Activated T-cell treated with anti-CD3 and anti-CD28 coated beads, Interleukin-2, amount 50 U/mL, for 48 hours (primary cell): ENCODE measurements around the gene KPTN.

Source experiments
- DNase-seq, 2 experiments: peaks; one replicate each; pipeline ENCODE4 v3.0.0-alpha.2; 2020

Gene KPTN

DNA sequence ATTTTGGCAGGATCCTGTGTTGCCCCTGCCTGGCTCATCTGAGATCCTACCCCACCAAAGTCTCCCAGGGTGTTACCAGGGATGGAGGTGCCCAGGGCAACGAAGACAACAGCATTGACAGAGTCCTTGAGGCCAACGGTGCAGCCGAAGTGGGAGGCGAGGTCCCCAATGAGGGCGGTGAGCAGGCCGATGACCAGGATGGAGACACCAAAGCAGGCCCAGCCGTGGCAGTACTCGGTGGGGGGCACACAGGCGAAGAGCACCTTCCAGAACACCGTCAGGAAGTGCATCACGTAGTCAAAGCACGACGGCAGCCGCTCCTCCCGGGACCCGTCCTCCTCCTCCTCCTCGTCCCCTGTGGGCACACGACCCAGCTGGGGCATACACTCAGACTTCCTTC, 51.9 kb downstream of the KPTN start:
- DNase-seq = no peak

DNA sequence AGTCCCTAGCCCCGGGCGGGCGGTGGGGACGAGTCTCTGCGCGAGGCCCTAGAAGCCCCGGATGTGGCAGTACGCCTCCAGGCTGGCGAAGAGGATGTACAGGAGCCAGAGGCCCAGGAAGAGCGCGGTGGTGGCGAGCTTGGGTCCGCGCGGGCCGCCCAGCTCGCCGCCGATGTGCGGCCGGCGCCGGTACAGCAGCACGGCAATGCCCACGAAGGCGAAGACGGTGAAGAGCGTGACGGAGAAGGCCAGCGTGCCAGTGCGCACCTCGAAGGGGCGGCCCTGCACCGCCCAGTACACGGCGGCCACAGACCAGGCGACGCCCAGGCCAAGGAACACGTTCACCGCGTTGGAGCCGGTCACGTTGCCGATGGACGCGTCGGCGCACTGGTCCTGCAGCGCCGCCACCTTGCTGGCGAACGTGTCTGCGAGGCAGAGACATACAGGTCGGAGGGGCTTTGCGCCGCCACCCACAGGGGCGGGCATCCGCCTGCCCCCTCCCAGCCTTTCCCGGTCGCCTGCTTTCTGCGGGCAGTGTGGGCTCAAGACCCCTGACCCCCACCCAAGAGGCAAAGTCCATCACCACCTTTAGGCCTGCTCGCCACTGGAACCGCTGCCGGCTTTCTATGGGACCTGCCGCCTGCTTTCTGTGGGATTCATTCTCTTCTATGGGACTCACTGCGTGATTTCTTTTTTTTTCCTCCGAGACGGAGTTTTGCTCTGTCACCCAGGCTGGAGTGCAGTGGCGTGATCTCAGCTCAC, 53.8 kb downstream of the KPTN start:
- peak in 1 of 2 experiments; percentile 59 for DNase-seq

DNA sequence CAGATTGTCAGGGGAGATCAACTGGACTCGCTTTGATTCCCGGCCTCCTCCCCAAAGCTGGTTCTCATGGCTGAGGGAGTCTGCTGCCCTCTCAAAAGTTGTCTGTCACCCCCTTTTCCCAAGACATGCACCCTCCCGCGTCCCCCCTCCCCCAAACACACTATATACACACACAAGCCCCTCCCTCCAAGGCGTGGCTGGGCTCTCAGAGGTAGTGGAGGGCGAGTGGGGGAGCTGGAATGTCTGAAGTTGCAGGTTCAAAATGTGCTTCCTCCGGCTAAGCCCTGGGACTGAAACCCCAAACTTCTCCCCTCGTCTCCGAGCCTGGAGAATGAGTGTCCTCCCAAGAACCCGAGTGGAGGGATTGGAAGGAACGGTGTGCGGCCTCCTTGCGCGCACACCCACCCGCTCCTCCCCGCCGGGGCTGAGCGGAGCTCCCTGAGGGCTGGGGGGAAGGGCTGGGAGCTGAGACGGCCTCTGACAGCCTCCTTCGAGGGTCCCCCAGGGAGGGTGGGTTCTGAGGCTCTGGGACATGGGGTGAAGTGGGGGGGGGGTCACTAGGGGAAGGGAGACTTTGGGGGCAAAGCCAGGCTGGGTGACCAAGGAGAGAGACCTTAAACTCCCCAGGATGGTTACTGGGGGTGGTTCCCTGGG, 54.8 kb downstream of the KPTN start:
- DNase-seq = no peak

GRCh38 chr19:47428177-47428894, 55.7 kb downstream of the KPTN start:
- peak; percentile 86 to 91 for DNase-seq

DNA sequence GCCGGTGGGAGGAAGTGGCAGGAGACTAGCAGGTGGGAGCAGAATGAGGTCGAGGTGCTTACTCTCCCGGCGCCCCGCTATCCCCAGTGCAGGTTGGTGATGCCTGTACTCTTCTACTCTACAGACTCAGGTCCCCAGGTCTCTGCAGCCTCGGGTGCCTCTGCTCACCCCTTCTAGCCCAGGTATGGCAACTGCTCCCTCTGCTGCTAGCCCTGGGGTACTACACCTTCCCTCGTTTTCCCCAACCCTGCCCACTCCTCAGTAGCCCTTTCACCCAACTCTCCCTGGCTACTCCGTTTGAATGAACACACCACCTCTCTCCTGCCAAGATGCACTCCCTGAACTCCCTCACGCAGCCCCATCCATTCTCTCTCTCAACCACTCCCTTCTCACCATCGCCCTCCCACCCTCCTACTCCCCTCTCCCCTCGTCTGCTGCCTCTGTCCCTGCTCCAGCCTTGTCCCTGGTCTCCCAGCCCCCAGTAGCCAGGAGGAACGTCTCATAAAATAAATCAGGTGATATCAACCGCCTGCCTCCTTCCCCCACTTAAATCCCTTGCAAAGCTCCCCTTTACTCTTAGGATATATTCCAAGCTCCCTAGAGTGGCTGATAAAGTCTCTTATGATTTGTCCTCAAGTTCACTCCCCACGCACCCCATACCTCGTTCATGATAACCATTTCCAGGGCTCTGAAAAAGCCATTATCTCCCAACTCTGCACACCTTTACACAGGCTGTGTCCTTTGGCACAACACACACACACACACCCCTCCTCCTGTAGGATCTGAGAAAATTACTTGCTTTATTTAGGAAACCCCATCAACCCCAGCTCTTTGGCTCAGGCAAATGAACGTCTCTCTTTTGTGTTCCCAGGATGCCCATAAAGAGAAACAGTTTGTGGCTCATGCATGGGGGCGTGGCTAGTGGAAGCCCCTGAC, 56.5 kb downstream of the KPTN start:
- peak; percentile 81 to 85 for DNase-seq
